Nephron (organoid): ENCODE results near the gene PDIA2.

ENCODE experiments used
- H3K27ac Mint-ChIP-seq, 3 experiments: 2 replicates each; pipeline ENCODE4 v1.8.0; 2020; ENCODE audit warnings: mixed read lengths in 3 of 3, mild to moderate bottlenecking in 2 of 3, moderate library complexity in 1 of 3
- H3K27me3 Mint-ChIP-seq: 2 replicates; pipeline ENCODE4 v1.8.0; 2021; ENCODE audit warnings: low read depth, mild to moderate bottlenecking, moderate library complexity, mixed read lengths
- H3K36me3 Mint-ChIP-seq: 2 replicates; pipeline ENCODE4 v1.8.0; 2020; ENCODE audit warnings: low read depth, mixed read lengths
- H3K4me1 Mint-ChIP-seq: 2 replicates; pipeline ENCODE4 v1.8.0; 2020; ENCODE audit warnings: mixed read lengths
- H3K4me3 Mint-ChIP-seq, 3 experiments: 2 replicates each; pipeline ENCODE4 v1.8.0; 2020; ENCODE audit warnings: mild to moderate bottlenecking in 3 of 3, mixed read lengths in 3 of 3, moderate library complexity in 2 of 3
- H3K9me3 Mint-ChIP-seq: 2 replicates; pipeline ENCODE4 v1.8.0; 2020; ENCODE audit warnings: mixed read lengths
- TF ChIP-seq, protein P1 (sequence below), 3 experiments: fragments of 200-600 bp; sonication (generic); IDR thresholded peaks; one replicate each; pipeline ENCODE4 v1.5.0; 2021; ENCODE audit warnings: antibody characterized with exemption in 3 of 3; ENCODE audit not compliant: unreplicated experiment in 3 of 3

PDIA2 gene

DNA sequence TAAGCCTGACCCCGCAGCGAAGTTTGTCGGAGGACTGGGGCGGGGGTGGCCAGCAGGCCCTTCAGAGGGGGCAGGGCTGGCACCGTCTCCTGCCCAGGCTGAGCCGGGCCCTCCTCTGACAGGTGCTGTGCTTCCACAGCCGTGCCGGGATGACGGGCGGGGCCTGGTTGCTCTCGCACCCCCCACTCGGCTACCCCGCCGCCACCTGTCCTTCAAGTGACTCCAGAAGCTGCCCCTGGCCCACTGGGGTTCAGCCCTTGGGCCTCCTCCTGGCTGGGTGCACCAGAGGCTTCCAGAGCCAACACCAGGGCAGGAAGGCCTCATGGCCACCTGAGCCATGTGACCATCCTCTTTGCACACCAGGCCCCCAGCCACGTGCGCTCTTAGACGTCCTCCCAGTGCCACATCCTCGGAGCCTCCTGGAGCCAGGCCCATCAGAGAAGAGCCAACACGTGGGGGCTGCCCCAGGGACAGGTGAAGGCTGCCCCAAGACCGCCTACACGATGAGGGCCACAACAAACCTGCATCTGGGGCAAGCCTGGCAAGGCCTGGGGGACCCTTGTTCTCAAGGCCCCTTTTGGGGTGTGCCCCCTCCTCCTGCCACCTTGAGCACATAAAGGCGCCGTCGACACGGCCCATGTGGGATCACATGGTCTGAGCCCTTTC is 7.2 kb downstream of the PDIA2 start:
- H3K36me3 Mint-ChIP-seq: peaks cover 21% of the 10 kb centered on the region
- H3K27ac Mint-ChIP-seq: no peak overlapping the region
- H3K4me1 Mint-ChIP-seq: no peaks in the 10 kb centered on the region
- TF ChIP-seq, protein P1, sequence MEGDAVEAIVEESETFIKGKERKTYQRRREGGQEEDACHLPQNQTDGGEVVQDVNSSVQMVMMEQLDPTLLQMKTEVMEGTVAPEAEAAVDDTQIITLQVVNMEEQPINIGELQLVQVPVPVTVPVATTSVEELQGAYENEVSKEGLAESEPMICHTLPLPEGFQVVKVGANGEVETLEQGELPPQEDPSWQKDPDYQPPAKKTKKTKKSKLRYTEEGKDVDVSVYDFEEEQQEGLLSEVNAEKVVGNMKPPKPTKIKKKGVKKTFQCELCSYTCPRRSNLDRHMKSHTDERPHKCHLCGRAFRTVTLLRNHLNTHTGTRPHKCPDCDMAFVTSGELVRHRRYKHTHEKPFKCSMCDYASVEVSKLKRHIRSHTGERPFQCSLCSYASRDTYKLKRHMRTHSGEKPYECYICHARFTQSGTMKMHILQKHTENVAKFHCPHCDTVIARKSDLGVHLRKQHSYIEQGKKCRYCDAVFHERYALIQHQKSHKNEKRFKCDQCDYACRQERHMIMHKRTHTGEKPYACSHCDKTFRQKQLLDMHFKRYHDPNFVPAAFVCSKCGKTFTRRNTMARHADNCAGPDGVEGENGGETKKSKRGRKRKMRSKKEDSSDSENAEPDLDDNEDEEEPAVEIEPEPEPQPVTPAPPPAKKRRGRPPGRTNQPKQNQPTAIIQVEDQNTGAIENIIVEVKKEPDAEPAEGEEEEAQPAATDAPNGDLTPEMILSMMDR (IDR thresholded peaks at IDR 0.05; ENCODE audit: unreplicated experiment in 3 of 3): no peak
- H3K27me3 Mint-ChIP-seq: no peaks in the 10 kb centered on the region
- no peak overlapping the region for H3K4me3 Mint-ChIP-seq
- no peaks in the 10 kb centered on the region for H3K9me3 Mint-ChIP-seq

DNA sequence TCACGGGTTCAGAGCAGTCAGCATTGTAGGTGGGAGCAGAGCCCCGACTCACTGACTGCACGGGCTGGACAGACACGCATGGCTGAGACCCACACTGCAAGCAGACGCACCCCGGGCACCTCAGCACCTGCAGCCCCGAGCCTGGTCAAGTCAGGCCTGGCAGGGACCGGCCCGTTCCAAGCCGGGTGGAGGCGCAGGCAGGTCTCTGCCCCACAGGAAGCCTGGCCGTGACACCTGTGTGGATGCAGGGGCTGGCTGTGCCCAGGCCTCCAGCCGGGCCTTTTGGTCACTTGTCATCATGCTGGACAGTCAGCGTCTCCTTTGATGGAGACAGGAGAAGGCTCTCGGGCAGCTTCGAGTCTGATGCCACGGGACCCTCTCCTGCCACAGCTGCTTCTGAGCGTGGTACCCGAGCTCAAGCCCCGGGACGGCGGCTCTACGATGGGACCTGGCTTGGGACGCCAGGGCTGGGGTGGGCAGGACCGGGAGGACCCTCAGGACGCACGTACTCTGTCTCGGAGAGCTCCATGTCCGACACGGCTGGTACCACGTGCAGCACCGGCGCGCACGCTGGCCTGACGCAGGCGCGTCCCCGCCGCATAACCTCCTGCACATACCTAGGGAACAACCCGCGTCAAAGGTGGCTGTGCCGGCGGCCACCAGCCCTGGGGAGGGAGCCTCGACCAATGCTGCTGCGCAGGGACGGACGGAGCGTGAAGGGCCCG is 7.9 kb downstream of the PDIA2 start:
- H3K4me3 Mint-ChIP-seq: no peak overlapping the region
- no peak overlapping the region for H3K27ac Mint-ChIP-seq
- peaks cover 21% of the 10 kb centered on the region for H3K36me3 Mint-ChIP-seq
- no peaks in the 10 kb centered on the region for H3K27me3 Mint-ChIP-seq
- H3K4me1 Mint-ChIP-seq: no peaks in the 10 kb centered on the region
- TF ChIP-seq, protein P1 (IDR thresholded peaks at IDR 0.05; ENCODE audit: unreplicated experiment in 3 of 3): no peak
- H3K9me3 Mint-ChIP-seq: no peaks in the 10 kb centered on the region

DNA sequence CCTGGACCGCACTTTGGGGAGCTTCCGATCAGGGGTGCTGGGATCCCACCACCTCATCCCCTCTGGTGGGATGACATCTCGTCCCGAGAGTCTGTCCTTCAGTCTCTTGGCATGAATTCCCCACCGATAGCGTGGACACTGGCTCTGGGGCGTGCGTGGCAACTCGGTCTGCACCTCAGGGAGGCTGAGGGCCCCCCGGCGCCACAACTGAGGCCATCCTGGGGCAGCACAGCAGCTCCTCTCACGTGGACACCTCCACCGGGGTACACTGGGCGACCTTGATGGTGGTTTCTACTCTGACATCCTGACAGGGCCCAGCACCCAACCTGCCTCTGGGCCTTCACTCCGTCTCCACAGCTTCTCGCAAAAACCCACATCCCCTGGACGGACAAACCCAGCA is 8.6 kb downstream of the PDIA2 start:
- Mint-ChIP-seq H3K9me3 (no peaks in the 10 kb centered on the region), H3K4me3 (no peak overlapping the region), H3K36me3 (peaks cover 17% of the 10 kb centered on the region), H3K27ac (no peak overlapping the region), H3K4me1 (no peaks in the 10 kb centered on the region), H3K27me3 (no peaks in the 10 kb centered on the region)
- TF ChIP-seq, protein P1 (IDR thresholded peaks at IDR 0.05; ENCODE audit: unreplicated experiment in 3 of 3): no peak

DNA sequence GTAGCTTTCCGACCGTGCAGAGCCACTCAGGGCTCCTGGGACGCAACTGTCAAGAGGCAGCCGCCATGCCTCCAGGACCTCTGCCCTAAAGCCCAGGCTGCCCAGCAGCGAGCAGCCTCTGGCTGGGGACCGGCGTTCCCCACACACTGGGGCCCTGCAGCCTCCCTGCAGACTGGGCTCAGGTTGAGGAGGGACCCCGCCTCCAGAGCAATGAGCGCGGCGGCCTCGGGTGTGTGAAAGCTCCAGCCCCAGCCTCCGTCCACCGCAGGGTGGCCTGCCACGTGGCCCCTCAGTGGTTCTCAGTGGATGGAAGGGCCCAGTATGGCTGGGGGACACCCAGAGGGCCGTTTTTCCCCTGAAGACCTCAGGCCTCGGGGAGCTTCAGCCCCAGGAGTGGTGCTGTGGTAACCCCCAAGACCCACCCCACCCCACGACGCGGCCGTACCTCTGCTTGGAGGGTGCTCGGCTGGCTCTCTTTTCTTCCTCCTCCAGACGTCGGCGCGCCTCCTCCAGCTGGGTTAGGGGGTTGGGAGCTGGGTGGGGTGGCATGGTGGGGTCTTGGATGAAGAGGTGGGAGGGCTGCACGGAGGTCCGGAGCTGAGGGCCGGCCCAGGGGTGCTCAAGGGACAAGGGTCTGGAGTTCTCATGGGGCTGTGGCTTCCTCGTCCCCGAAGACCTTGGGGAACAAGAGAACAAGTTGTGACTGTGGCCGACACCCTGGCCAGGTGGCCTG is 10.2 kb downstream of the PDIA2 start:
- H3K27me3 Mint-ChIP-seq: no peaks in the 10 kb centered on the region
- TF ChIP-seq, protein P1 (IDR thresholded peaks at IDR 0.05; ENCODE audit: unreplicated experiment in 3 of 3): no peak
- H3K4me3 Mint-ChIP-seq: no peak overlapping the region
- H3K9me3 Mint-ChIP-seq: no peaks in the 10 kb centered on the region
- H3K36me3 Mint-ChIP-seq: peaks cover 4% of the 10 kb centered on the region
- H3K4me1 Mint-ChIP-seq: no peaks in the 10 kb centered on the region
- H3K27ac Mint-ChIP-seq: no peak overlapping the region

DNA sequence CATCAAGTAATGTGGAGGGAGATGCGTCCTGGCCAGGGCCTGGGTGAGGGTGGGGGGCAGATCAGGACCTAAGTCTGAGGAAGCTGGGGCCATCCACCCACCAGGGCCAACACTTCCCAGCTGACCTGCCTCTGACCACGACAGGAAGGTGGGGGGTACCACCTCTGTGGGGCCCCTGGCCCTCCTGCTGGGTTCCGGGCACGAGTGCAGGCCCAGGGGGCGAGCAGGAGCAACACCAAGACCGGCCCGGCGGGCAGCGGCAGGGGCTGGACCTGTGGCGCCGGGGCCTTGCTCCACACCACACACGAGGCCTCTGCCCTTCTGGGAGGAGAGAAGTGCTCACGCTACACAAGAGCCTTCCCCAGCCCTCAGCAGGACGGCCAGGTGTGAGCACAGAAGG is 13.3 kb downstream of the PDIA2 start:
- Mint-ChIP-seq H3K27me3 (no peaks in the 10 kb centered on the region), H3K9me3 (no peaks in the 10 kb centered on the region), H3K4me3 (no peak overlapping the region), H3K27ac (no peak overlapping the region), H3K4me1 (no peaks in the 10 kb centered on the region), H3K36me3 (peaks cover 3% of the 10 kb centered on the region)
- TF ChIP-seq, protein P1 (IDR thresholded peaks at IDR 0.05; ENCODE audit: unreplicated experiment in 3 of 3): no peak
